Hepatocyte (in vitro differentiated cells): ENCODE results near the gene ADCY2. TPM values are rescaled to one million over a fixed set of nuclear protein-coding genes. Genes with fewer than 3 reads are reported as not detected.

Source experiments
- DNase-seq: peaks from one replicate; pipeline ENCODE4 v3.0.0-alpha.2; 2016; ENCODE audit warnings: low spot score
- H2AFZ ChIP-seq: fragments of 200-600 bp; sonication (generic); 2 replicates; pipeline ENCODE4 v1.6.0; 2016; ENCODE audit warnings: antibody characterized with exemption, mild to moderate bottlenecking
- H3K27ac ChIP-seq: fragments of 200-600 bp; sonication (generic); 2 replicates; pipeline ENCODE4 v1.5.1; 2016; ENCODE audit warnings: mild to moderate bottlenecking
- H3K27me3 ChIP-seq: fragments of 200-600 bp; sonication (generic); 2 replicates; pipeline ENCODE4 v1.6.1; 2016
- H3K36me3 ChIP-seq: fragments of 200-600 bp; sonication (generic); replicated peaks from 2 replicates; pipeline ENCODE4 v1.5.1; 2016; ENCODE audit warnings: low read depth; ENCODE audit not compliant: insufficient read depth
- H3K4me1 ChIP-seq: fragments of 200-600 bp; sonication (generic); 2 replicates; pipeline ENCODE4 v1.5.1; 2016; ENCODE audit warnings: mild to moderate bottlenecking, moderate library complexity; ENCODE audit not compliant: insufficient read depth
- H3K4me2 ChIP-seq: fragments of 200-600 bp; sonication (generic); 2 replicates; pipeline ENCODE4 v1.6.0; 2016
- H3K4me3 ChIP-seq: fragments of 200-600 bp; sonication (generic); 2 replicates; pipeline ENCODE4 v1.5.1; 2016; ENCODE audit warnings: mild to moderate bottlenecking
- H3K79me2 ChIP-seq: fragments of 200-600 bp; sonication (generic); 2 replicates; pipeline ENCODE4 v1.6.0; 2017; ENCODE audit warnings: mild to moderate bottlenecking
- H3K9me2 ChIP-seq: fragments of 200-600 bp; sonication (generic); replicated peaks from 2 replicates; pipeline ENCODE4 v1.6.0; 2017; ENCODE audit warnings: mild to moderate bottlenecking; ENCODE audit not compliant: insufficient read depth
- H3K9me3 ChIP-seq: fragments of 200-600 bp; sonication (generic); 2 replicates; pipeline ENCODE4 v1.5.1; 2016; ENCODE audit warnings: low read depth, mild to moderate bottlenecking
- H4K20me1 ChIP-seq: fragments of 200-600 bp; sonication (generic); 2 replicates; pipeline ENCODE4 v1.6.0; 2016; ENCODE audit warnings: mild to moderate bottlenecking; ENCODE audit not compliant: insufficient read depth, poor library complexity, severe bottlenecking
- CTCF ChIP-seq: fragments of 200-600 bp; sonication (generic); IDR thresholded peaks from 2 replicates; pipeline ENCODE4 v1.5.1; 2016; ENCODE audit warnings: antibody characterized with exemption, mild to moderate bottlenecking; ENCODE audit not compliant: poor library complexity
- EZH2 ChIP-seq: fragments of 200-600 bp; sonication (generic); IDR thresholded peaks from 2 replicates; pipeline ENCODE4 v1.6.1; 2016; ENCODE audit warnings: antibody characterized with exemption, mild to moderate bottlenecking, borderline replicate concordance
- EZH2phosphoT487 ChIP-seq: fragments of 200-600 bp; sonication (generic); IDR thresholded peaks from one replicate; pipeline ENCODE4 v1.6.1; 2018; ENCODE audit warnings: antibody characterized with exemption, mild to moderate bottlenecking, low read depth, moderate library complexity; ENCODE audit not compliant: unreplicated experiment, severe bottlenecking
- WGBS: methylation state at CpG from one replicate; pipeline ENCODE4 v1.1.6; 2016; ENCODE audit warnings: low lambda C conversion rate; ENCODE audit errors: missing lambda C conversion rate; 5-methylcytosine and 5-hydroxymethylcytosine counted together
- polyA plus RNA-seq: library from polyadenylated mRNA; unstranded; fragments of >200 nt; fragmentation: Nextera tagmentation; extraction: Ambion mirVana; gene quantifications from 2 replicates; pipeline ENCODE4 v1.2.1, GENCODE V29; 2016
- total RNA-seq: library from RNA; depleted of rRNA; stranded (reverse); fragments of >200 nt; gene quantifications from 2 replicates; pipeline ENCODE4 v1.2.3, GENCODE V29; 2014

ADCY2 gene
- total and polyA plus RNA-seq, 2 experiments from 2014 or later, result 3.2 to 8.5 TPM

DNA sequence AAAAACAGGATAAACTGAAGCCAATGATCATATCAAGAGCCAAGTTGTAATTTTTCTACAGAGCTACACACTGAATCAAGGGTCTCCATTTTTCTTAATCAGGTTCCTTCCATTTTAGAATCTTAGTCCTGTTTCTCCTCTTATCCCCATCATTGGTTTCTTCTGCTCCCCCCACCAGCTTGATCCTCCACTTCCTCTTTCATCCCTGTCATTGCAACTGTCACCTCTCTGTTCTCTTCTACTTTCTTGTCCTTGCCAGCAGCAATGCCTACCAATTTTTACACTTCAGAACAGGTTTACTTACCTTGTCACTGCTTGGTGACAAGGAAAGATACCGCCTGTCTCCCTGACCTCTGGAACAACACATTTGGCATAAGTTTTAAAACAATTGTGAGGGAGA lies 357.7 kb downstream of the ADCY2 start:
- TF ChIP-seq EZH2 (no peak), EZH2phosphoT487 (no peak), CTCF (no peak)
- Histone ChIP-seq H3K36me3 (no peaks in the 10 kb centered on the region), H3K27ac (no peak overlapping the region), H3K79me2 (no peaks in the 10 kb centered on the region), H3K4me3 (no peak overlapping the region), H3K4me2 (no peak overlapping the region), H3K9me3 (no peaks in the 10 kb centered on the region), H3K27me3 (peaks cover 5% of the 10 kb centered on the region), H4K20me1 (no peaks in the 10 kb centered on the region), H3K9me2 (no peaks in the 10 kb centered on the region), H2AFZ (no peak overlapping the region), H3K4me1 (no peaks in the 10 kb centered on the region)
- WGBS, result 100% methylated on average over 1 of the region's 1 CpG
- DNase-seq, result no peak

DNA sequence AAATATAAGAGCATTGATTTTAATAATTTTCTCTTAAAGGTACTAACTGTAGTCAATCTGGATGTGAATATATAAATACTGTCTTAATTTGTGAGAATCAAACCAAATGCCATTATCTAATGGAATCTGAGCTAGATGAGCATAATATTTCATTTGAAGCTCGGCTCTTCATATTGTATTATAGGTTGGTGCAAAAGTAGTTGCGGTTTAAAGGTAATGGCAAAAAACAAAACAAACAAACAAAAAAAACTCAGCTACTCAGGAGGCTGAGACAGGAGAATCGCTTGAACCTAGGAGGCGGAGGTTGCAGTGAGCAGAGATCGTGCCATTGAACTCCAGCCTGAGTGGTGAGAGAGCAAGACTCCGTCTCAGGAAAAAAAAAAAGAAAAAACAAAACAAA lies 358.6 kb downstream of the ADCY2 start:
- H3K27ac ChIP-seq, result no peak overlapping the region
- H3K9me2 ChIP-seq, result no peaks in the 10 kb centered on the region
- 91% methylated on average over 6 of the region's 6 CpGs for WGBS

DNA sequence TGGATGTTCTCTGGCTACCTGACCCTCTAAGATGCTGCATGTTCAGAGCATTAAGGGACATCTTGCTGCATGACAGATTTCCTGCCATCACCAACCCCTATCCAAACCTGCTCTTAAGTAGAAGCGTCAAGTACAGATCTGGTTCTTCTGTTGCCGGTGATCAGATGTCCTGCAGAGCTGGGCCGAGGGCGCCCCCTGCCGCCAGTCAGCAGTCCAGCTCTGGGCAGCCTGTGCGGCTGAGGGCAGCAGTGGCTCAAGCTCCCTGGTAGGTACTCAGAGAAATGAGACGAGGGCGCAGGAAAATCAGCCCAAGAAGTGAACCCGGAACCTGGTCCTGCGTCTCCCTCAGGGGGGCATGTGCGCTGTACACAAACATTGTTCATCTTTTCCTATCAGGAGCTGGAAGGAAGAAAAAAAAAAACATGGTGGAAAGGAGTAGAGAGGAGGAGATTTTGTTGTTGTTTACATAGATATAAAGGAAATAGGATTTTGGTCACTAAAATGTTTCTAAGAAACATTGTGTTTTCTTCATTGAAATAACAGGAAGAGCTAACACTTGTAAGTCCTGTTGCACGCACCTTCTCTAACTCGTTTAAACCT lies 359.2 kb downstream of the ADCY2 start:
- no peaks in the 10 kb centered on the region for H3K9me2 ChIP-seq
- no peaks in the 10 kb centered on the region for H3K4me1 ChIP-seq
- H3K79me2 ChIP-seq, result no peaks in the 10 kb centered on the region
- H3K9me3 ChIP-seq, result no peaks in the 10 kb centered on the region
- no peak overlapping the region for H3K4me2 ChIP-seq
- no peaks in the 10 kb centered on the region for H3K36me3 ChIP-seq
- H3K27me3 ChIP-seq, result peaks cover 5% of the 10 kb centered on the region
- no peaks in the 10 kb centered on the region for H4K20me1 ChIP-seq
- H2AFZ ChIP-seq, result no peak overlapping the region
- no peak for TF ChIP-seq EZH2
- no peak for TF ChIP-seq EZH2phosphoT487
- TF ChIP-seq CTCF, result peak; percentile 89
- peak; percentile 83 for DNase-seq
- 41% methylated on average over 12 of the region's 13 CpGs for WGBS
- H3K27ac ChIP-seq, result no peak overlapping the region
- H3K4me3 ChIP-seq, result no peak overlapping the region

More for the DNA sequence above, 358.6 kb downstream of the ADCY2 start:
- no peak for DNase-seq
- Histone ChIP-seq H3K4me1 (no peaks in the 10 kb centered on the region), H3K9me3 (no peaks in the 10 kb centered on the region), H3K79me2 (no peaks in the 10 kb centered on the region), H3K4me3 (no peak overlapping the region), H3K4me2 (no peak overlapping the region), H4K20me1 (no peaks in the 10 kb centered on the region), H2AFZ (no peak overlapping the region), H3K36me3 (no peaks in the 10 kb centered on the region), H3K27me3 (peaks cover 5% of the 10 kb centered on the region)
- TF ChIP-seq CTCF (no peak), EZH2phosphoT487 (no peak), EZH2 (no peak)

DNA sequence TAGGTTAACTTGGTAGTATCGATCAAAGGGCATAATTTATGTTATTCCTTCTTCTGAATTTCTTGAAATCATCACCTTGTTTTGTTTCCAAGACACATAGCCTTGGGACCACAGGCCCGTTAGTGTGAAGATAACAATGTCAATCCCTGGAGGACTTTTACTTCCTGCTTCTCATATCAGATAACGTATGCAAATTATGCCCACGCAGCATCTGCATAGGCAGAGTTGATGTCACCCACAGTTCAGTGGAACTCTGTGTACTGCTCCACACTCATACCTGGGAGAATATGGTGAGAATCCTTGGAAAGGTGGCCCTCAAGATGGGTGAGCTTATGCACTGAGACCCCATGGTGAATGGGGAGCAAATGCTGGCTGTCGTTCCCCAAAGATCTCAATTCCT lies 360.0 kb downstream of the ADCY2 start:
- DNase-seq, result no peak
- no peaks in the 10 kb centered on the region for H3K9me2 ChIP-seq
- TF ChIP-seq EZH2phosphoT487, result no peak
- no peak overlapping the region for H2AFZ ChIP-seq
- no peaks in the 10 kb centered on the region for H3K9me3 ChIP-seq
- no peak overlapping the region for H3K4me2 ChIP-seq
- H4K20me1 ChIP-seq, result no peaks in the 10 kb centered on the region
- H3K4me3 ChIP-seq, result no peak overlapping the region
- 76% methylated on average over 5 of the region's 5 CpGs for WGBS
- H3K27ac ChIP-seq, result no peak overlapping the region
- no peaks in the 10 kb centered on the region for H3K27me3 ChIP-seq
- H3K4me1 ChIP-seq, result no peaks in the 10 kb centered on the region
- no peaks in the 10 kb centered on the region for H3K79me2 ChIP-seq
- no peaks in the 10 kb centered on the region for H3K36me3 ChIP-seq
